Activated CD4-positive, alpha-beta T cell treated with anti-CD3 and anti-CD28 coated beads for 36 hours (primary cell): ENCODE measurements around the gene CFAP97D2. TPM values are rescaled to one million over a fixed set of nuclear protein-coding genes. Genes with fewer than 3 reads are reported as not detected.

Experiments used
- ATAC-seq: fragments of 200-7000 bp; cut with Tn5 transposase; one replicate; pipeline ENCODE4 v1.10.0; 2021; ENCODE audit warnings: mild to moderate bottlenecking, moderate library complexity
- CTCF ChIA-PET: fragments of 350-600 bp; sonication (Branson Sonifier 250); formaldehyde crosslinking; loops from one replicate; lab custom pipeline; 2021; ENCODE audit warnings: antibody characterized with exemption; lab: Charles Lee
- POLR2A ChIA-PET: fragments of 350-600 bp; sonication (Branson Sonifier 250); formaldehyde crosslinking; loops from one replicate; lab custom pipeline; 2021; ENCODE audit warnings: antibody characterized with exemption, inconsistent platforms; lab: Charles Lee
- DNase-seq: peaks from one replicate; pipeline ENCODE4 v3.0.0-alpha.2; 2020
- H3K27ac Mint-ChIP-seq: one replicate; pipeline ENCODE4 v1.8.0; 2021; ENCODE audit warnings: mixed read lengths
- H3K27me3 Mint-ChIP-seq: one replicate; pipeline ENCODE4 v1.8.0; 2021; ENCODE audit warnings: mixed read lengths
- H3K36me3 Mint-ChIP-seq: one replicate; pipeline ENCODE4 v1.8.0; 2021; ENCODE audit warnings: low read depth, mixed read lengths
- H3K4me1 Mint-ChIP-seq: one replicate; pipeline ENCODE4 v1.8.0; 2021; ENCODE audit warnings: mixed read lengths
- H3K4me3 Mint-ChIP-seq: one replicate; pipeline ENCODE4 v1.8.0; 2021; ENCODE audit warnings: mild to moderate bottlenecking, moderate library complexity, mixed read lengths
- H3K9me3 Mint-ChIP-seq: one replicate; pipeline ENCODE4 v1.8.0; 2021; ENCODE audit warnings: low read depth, mixed read lengths
- intact Hi-C, 2 experiments: fragments of 100-400 bp; cut with DNase I in 1 of 2; cut with micrococcal nuclease in 1 of 2; formaldehyde crosslinking; loops; one replicate each; pipeline versions ENCODE4 v1.14.2 to v1.15.1; 2022 to 2024; cut with DNase I, micrococcal nuclease
- total RNA-seq, 2 experiments: library from RNA; stranded (reverse); gene quantifications; one replicate each; pipeline ENCODE4 v1.2.3, GENCODE V29; 2021

Gene CFAP97D2
- total RNA-seq, 2 experiments from 2014 or later = not detected

GRCh38 chr13:114200399-114200911 is 21.4 kb downstream of the CFAP97D2 start:
- no peak overlapping the region for H3K4me3 Mint-ChIP-seq
- intact Hi-C loops = no loop called here
- no peaks in the 10 kb centered on the region for H3K36me3 Mint-ChIP-seq
- DNase-seq (no peak), ATAC-seq (no peak)
- CTCF ChIA-PET = no interaction called here
- peaks cover 4% of the 10 kb centered on the region for H3K9me3 Mint-ChIP-seq
- POLR2A ChIA-PET = no interaction called here
- H3K4me1 Mint-ChIP-seq = peaks cover 28% of the 10 kb centered on the region
- H3K27me3 Mint-ChIP-seq = no peaks in the 10 kb centered on the region
- H3K27ac Mint-ChIP-seq = no peak overlapping the region

- Mint-ChIP-seq H3K4me3 (no peak overlapping the region), H3K27ac (no peak overlapping the region), H3K4me1 (peaks cover 32% of the 10 kb centered on the region), H3K9me3 (peaks cover 6% of the 10 kb centered on the region), H3K36me3 (no peaks in the 10 kb centered on the region), H3K27me3 (no peaks in the 10 kb centered on the region)
- ChIA-PET POLR2A (no interaction called here), CTCF (interaction anchor here (0.8 to 1.5 kb wide), 3 partner anchors 11 to 93 kb away, joined by 3 read pairs; no protein-coding TSS in a partner anchor)
- ATAC-seq (no peak), DNase-seq (no peak)
- intact Hi-C loops = no loop called here
Observed at GRCh38 chr13:114202581-114202980, 23.5 kb downstream of the CFAP97D2 start.

- intact Hi-C loops = no loop called here
- DNase-seq (peak; percentile 65), ATAC-seq (peak; percentile 79)
- no peaks in the 10 kb centered on the region for H3K36me3 Mint-ChIP-seq
- no peaks in the 10 kb centered on the region for H3K27me3 Mint-ChIP-seq
- ChIA-PET CTCF (interaction anchor here (1.5 kb wide), 1 partner anchor 94 kb away, joined by 3 read pairs; no protein-coding TSS in a partner anchor), POLR2A (no interaction called here)
- H3K4me1 Mint-ChIP-seq = peaks cover 32% of the 10 kb centered on the region
- H3K27ac Mint-ChIP-seq = peak overlapping the region; percentile 63
- no peak overlapping the region for H3K4me3 Mint-ChIP-seq
- peaks cover 7% of the 10 kb centered on the region for H3K9me3 Mint-ChIP-seq
Observed at GRCh38 chr13:114203536-114203935, 24.5 kb downstream of the CFAP97D2 start.

- Mint-ChIP-seq H3K4me1 (peaks cover 32% of the 10 kb centered on the region), H3K27ac (no peak overlapping the region), H3K27me3 (no peaks in the 10 kb centered on the region), H3K4me3 (no peak overlapping the region), H3K9me3 (peaks cover 7% of the 10 kb centered on the region), H3K36me3 (no peaks in the 10 kb centered on the region)
- CTCF ChIA-PET = no interaction called here
- ATAC-seq (peak; percentile 70), DNase-seq (no peak)
- intact Hi-C loops = no loop called here
- POLR2A ChIA-PET = no interaction called here
Observed at GRCh38 chr13:114204894-114205293, 25.8 kb downstream of the CFAP97D2 start.

- intact Hi-C loops = no loop called here
- ChIA-PET CTCF (interaction anchor here (0.8 to 1.4 kb wide), 3 partner anchors 16 to 704 kb away, joined by 3 read pairs; no protein-coding TSS in a partner anchor), POLR2A (no interaction called here)
- no peaks in the 10 kb centered on the region for H3K27me3 Mint-ChIP-seq
- ATAC-seq (no peak), DNase-seq (no peak)
- no peak overlapping the region for H3K4me3 Mint-ChIP-seq
- H3K9me3 Mint-ChIP-seq = peaks cover 7% of the 10 kb centered on the region
- H3K4me1 Mint-ChIP-seq = peaks cover 35% of the 10 kb centered on the region
- no peak overlapping the region for H3K27ac Mint-ChIP-seq
- no peaks in the 10 kb centered on the region for H3K36me3 Mint-ChIP-seq
Observed at GRCh38 chr13:114208134-114208533, 29.1 kb downstream of the CFAP97D2 start.

- DNase-seq (no peak), ATAC-seq (no peak)
- Mint-ChIP-seq H3K27me3 (no peaks in the 10 kb centered on the region), H3K9me3 (peaks cover 3% of the 10 kb centered on the region), H3K27ac (peak overlapping the region; percentile 10), H3K4me3 (no peak overlapping the region), H3K4me1 (peaks cover 15% of the 10 kb centered on the region), H3K36me3 (no peaks in the 10 kb centered on the region)
- ChIA-PET CTCF (interaction anchor here (0.6 to 1.2 kb wide), 2 partner anchors 11 to 68 kb away, joined by 4 read pairs; no protein-coding TSS in a partner anchor), POLR2A (interaction anchor here (0.6 to 0.9 kb wide), 2 partner anchors 9 to 25 kb away, joined by 3 to 4 read pairs; no protein-coding TSS in a partner anchor)
- intact Hi-C loops = no loop called here
Observed at GRCh38 chr13:114211446-114212157, 32.5 kb downstream of the CFAP97D2 start.

- ATAC-seq = peak; percentile 49
- CTCF ChIA-PET = interaction anchor here (0.6 to 1.2 kb wide), 2 partner anchors 10 to 68 kb away, joined by 4 read pairs; no protein-coding TSS in a partner anchor
- DNase-seq = no peak
- POLR2A ChIA-PET = interaction anchor here (0.6 to 0.9 kb wide), 2 partner anchors 8 to 24 kb away, joined by 3 to 4 read pairs; no protein-coding TSS in a partner anchor
- Mint-ChIP-seq H3K27me3 (no peaks in the 10 kb centered on the region), H3K27ac (peak overlapping the region; percentile 10), H3K4me1 (peaks cover 18% of the 10 kb centered on the region), H3K9me3 (peaks cover 3% of the 10 kb centered on the region), H3K36me3 (no peaks in the 10 kb centered on the region), H3K4me3 (no peak overlapping the region)
- intact Hi-C loops = no loop called here
Observed at GRCh38 chr13:114212158-114212495, 33.1 kb downstream of the CFAP97D2 start.

GRCh38 chr13:114213980-114214379 is 34.9 kb downstream of the CFAP97D2 start:
- ChIA-PET CTCF (interaction anchor here (1.2 to 2.1 kb wide), 2 partner anchors 10 to 13 kb away, joined by 3 to 11 read pairs; no protein-coding TSS in a partner anchor), POLR2A (no interaction called here)
- Mint-ChIP-seq H3K36me3 (no peaks in the 10 kb centered on the region), H3K4me3 (no peak overlapping the region), H3K9me3 (no peaks in the 10 kb centered on the region), H3K27ac (no peak overlapping the region), H3K27me3 (no peaks in the 10 kb centered on the region), H3K4me1 (peaks cover 29% of the 10 kb centered on the region)
- DNase-seq (no peak), ATAC-seq (no peak)
- intact Hi-C loops = no loop called here

GRCh38 chr13:114219392-114219791 is 40.3 kb downstream of the CFAP97D2 start:
- Mint-ChIP-seq H3K9me3 (no peaks in the 10 kb centered on the region), H3K27ac (no peak overlapping the region), H3K27me3 (no peaks in the 10 kb centered on the region), H3K4me3 (no peak overlapping the region), H3K4me1 (peaks cover 64% of the 10 kb centered on the region), H3K36me3 (no peaks in the 10 kb centered on the region)
- intact Hi-C loops = no loop called here
- ATAC-seq (no peak), DNase-seq (no peak)
- POLR2A ChIA-PET = interaction anchor here (1.6 kb wide), 1 partner anchor 7 kb away, joined by 4 read pairs; no protein-coding TSS in a partner anchor
- CTCF ChIA-PET = interaction anchor here (1.0 kb wide), 2 partner anchors 14 to 192 kb away, joined by 3 read pairs; no protein-coding TSS in a partner anchor

- ATAC-seq (no peak), DNase-seq (no peak)
- Mint-ChIP-seq H3K27me3 (no peaks in the 10 kb centered on the region), H3K27ac (peak overlapping the region; percentile 23), H3K9me3 (no peaks in the 10 kb centered on the region), H3K4me3 (no peak overlapping the region), H3K4me1 (peaks cover 84% of the 10 kb centered on the region), H3K36me3 (no peaks in the 10 kb centered on the region)
- ChIA-PET CTCF (interaction anchor here (0.6 to 1.6 kb wide), 9 partner anchors 10 to 274 kb away, joined by 3 to 4 read pairs (median 3); no protein-coding TSS in a partner anchor), POLR2A (interaction anchor here (0.5 kb wide), 1 partner anchor 912 kb away, joined by 7 read pairs; no protein-coding TSS in a partner anchor)
- intact Hi-C loops = no loop called here
Observed at GRCh38 chr13:114222461-114222968, 43.5 kb downstream of the CFAP97D2 start.

GRCh38 chr13:114224201-114224600 is 45.1 kb downstream of the CFAP97D2 start:
- intact Hi-C loops = no loop called here
- Mint-ChIP-seq H3K4me1 (peaks cover 71% of the 10 kb centered on the region), H3K9me3 (no peaks in the 10 kb centered on the region), H3K27ac (no peak overlapping the region), H3K36me3 (no peaks in the 10 kb centered on the region), H3K4me3 (no peak overlapping the region), H3K27me3 (no peaks in the 10 kb centered on the region)
- no peak for DNase-seq
- ChIA-PET POLR2A (interaction anchor here (0.6 kb wide), 1 partner anchor 97 kb away, joined by 6 read pairs; no protein-coding TSS in a partner anchor), CTCF (interaction anchor here (0.8 to 1.1 kb wide), 3 partner anchors 10 to 159 kb away, joined by 3 read pairs; no protein-coding TSS in a partner anchor)
- no peak for ATAC-seq
